ENCODE measurements around the gene TSSK6.

Gene TSSK6

DNA sequence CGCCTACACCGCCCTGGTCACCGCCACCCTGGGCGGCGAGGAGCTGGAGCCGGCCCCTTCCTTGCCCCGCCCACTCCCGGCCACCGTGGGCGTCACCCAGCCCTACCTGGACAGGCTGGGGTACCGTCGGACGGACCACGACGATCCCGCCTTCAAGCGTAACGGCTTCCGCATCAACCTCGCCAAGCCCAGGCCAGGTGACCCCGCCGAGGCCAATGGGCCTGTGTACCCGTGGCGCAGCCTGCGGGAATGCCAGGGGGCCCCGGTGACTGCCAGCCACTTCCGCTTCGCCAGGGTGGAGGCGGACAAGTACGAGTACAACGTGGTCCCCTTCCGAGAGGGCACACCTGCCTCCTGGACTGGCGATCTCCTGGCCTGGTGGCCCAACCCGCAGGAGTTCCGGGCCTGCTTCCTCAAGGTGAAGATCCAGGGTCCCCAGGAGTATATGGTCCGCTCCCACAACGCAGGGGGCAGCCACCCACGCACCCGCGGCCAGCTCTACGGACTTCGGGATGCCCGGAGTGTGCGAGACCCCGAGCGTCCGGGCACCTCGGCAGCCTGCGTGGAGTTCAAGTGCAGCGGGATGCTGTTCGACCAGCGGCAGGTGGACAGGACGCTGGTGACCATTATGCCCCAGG lies 29.7 kb upstream of the TSSK6 start:
- no peak for DNase-seq (ENCODE audit: low read depth in 4 of 4, low spot score in 1 of 4)

DNA sequence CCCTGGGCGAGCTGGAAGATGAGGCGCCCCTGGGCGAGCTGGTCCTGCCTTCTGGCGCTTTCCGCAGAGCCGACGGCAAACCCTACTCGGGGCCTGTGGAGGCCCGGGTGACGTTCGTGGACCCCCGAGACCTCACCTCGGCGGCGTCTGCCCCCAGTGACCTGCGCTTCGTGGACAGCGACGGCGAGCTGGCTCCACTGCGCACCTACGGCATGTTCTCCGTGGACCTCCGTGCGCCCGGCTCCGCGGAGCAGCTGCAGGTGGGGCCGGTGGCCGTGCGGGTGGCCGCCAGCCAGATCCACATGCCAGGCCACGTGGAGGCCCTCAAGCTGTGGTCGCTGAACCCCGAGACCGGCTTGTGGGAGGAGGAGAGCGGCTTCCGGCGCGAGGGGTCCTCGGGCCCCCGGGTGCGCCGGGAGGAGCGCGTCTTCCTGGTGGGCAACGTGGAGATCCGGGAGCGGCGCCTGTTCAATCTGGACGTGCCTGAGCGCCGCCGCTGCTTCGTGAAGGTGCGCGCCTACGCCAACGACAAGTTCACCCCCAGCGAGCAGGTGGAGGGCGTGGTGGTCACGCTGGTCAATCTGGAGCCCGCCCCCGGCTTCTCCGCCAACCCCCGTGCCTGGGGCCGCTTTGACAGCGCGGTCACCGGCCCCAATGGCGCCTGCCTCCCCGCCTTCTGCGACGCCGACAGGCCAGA lies 29.1 kb upstream of the TSSK6 start:
- no peak for DNase-seq (ENCODE audit: low read depth in 4 of 4, low spot score in 1 of 4)

DNA sequence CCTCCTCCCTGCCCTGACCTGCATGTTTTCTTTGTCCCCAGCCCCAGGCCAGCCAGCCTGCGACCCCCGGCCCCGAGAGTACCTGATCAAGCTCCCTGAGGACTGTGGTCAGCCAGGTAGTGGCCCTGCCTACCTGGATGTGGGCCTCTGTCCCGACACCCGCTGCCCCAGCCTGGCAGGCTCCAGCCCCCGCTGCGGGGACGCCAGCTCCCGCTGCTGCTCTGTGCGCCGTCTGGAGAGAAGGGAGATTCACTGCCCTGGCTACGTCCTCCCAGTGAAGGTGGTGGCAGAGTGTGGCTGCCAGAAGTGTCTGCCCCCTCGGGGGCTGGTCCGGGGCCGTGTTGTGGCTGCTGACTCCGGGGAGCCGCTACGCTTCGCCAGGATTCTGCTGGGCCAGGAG lies 28.3 kb upstream of the TSSK6 start:
- no peak for DNase-seq (ENCODE audit: low read depth in 4 of 4, low spot score in 1 of 4)

DNA sequence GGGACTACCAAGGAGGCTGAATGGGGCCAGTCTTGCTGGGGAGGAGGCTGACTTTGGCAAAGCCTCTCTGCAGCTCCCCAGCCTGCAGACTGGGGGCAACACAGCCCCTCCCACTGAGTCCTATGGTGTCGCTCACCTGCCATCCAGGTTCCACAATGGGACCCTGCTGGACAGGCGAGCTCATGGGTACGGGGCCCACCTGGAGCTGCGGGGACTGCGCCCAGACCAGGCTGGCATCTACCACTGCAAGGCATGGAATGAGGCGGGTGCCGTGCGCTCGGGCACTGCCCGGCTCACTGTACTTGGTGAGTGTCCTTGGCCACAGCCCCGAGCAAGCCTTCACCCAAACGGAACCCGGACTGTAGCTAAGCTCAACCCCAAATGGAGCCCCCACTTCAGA lies 27.8 kb upstream of the TSSK6 start:
- DNase-seq (ENCODE audit: low read depth in 4 of 4, low spot score in 1 of 4): no peak

DNA sequence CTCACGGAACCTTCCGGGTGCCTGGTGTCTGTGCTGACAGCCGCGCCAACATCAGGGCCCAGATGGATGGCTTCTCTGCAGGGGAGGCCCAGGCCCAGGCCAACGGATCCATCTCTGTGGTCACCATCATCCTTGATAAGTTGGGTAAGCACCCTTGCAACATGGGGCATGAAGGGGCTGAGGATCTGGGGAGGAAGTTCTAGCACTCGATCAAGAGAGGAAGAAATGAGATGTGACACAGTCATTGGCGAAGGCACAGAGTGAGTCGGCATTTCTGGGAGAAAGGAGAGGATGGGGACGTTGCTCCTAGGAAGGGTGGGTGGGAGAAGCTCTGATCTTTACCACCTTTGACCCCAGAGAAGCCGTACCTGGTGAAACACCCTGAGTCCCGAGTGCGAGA lies 27.2 kb upstream of the TSSK6 start:
- no peak for DNase-seq (ENCODE audit: low read depth in 4 of 4, low spot score in 1 of 4)

DNA sequence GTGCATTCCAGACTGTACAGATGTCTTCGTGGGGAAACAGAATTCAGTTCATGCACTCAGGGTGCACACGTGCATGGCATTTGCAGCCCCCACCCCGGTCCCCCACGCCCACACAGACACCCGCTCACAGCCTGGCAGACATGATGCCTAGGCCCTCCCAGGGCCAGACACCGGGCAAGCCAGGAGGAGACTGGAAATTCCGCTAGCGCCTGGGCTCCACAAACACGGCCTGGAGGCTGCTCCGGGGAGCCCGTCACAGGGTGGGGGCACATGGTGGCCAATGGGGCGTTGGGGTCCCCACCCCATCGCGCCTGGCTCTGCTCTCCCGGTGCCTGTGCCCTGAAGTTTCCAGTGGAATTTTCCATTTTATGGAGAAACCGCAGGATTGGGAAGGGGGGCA lies 26.3 kb upstream of the TSSK6 start:
- DNase-seq (ENCODE audit: low read depth in 4 of 4, low spot score in 1 of 4): no peak

DNA sequence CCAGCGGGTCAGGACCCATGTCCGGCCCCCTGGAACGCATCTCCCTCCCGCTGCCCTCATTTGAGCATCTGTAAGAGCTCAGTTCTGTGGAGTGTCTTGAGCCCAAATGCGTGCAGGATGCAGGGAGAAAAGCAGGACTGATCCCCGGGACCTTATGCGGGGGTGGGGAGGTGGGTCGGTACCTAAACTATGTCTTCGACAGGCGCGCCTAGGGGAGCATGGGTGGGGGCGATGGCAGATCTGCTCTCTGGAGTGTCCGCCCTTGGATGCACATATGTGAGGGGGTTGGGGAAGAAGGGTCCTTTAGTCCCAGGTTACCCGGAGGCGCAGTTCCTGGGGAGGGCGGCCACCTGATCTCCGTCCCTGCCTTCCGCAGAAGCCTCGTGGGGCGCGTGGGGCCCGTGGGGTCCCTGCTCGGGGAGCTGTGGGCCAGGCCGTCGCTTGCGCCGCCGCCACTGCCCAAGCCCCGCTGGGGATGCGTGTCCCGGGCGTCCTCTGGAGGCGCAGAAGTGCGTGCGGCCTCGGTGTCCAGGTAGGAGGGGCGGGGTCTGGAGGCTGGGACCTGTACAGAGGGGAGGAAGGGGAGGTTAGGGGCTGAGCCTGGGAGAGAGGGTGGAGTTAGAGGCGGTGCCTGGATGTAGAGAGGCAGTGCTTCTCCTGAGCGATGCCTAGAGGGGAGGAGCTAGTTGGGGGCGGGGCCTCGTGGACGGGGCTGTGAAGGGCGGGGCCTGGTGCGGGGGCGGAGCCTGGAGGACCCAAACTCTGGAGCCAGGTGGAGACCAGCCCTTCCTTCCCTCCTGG lies 25.6 kb upstream of the TSSK6 start:
- peak; percentile 52 to 74 (median 66) for DNase-seq (ENCODE audit: low read depth in 4 of 4, low spot score in 1 of 4)

DNA sequence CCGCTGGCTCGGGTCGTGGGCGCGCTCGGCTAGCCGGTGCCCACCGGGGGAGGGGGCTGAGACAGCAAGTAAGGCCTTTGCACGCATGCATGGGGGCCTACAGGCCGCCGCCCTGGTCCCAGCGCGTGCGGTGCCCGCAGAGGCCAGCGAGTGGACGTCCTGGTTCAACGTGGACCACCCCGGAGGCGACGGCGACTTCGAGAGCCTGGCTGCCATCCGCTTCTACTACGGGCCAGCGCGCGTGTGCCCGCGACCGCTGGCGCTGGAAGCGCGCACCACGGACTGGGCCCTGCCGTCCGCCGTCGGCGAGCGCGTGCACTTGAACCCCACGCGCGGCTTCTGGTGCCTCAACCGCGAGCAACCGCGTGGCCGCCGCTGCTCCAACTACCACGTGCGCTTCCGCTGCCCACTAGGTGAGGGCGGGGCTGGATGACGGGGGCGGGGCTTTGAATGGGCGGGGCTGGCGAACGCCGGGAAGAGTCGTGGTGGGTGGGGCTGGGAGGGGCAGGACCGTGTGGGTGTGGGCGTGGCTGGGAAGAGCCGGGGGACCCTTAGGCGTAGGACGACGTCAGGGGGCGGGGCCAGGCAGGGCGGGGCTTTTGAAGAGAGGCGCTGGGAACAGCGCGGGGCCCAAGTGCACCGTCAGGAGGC lies 24.8 kb upstream of the TSSK6 start:
- DNase-seq (ENCODE audit: low read depth in 4 of 4, low spot score in 1 of 4): peak in 3 of 4 experiments; percentile 40 to 74 (median 51)

DNA sequence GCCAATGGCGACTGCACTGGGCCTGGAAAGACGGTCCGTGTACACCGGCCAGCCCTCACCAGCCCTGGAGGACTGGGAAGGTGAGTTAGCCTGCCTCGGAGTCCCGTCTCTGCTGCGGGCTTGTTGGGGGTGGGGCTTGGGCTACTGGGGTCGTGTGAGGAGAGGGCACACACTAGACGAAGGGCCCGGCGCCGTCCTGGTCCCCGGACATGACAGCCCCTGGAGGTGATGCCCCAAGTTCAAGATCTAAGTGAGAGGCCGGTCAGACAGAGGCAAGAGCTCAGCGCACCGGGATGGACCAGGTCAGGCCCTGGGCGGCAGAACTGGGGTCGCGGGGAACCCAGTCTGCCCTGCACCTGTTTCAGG lies 24.3 kb upstream of the TSSK6 start:
- DNase-seq (ENCODE audit: low read depth in 4 of 4, low spot score in 1 of 4): no peak

DNA sequence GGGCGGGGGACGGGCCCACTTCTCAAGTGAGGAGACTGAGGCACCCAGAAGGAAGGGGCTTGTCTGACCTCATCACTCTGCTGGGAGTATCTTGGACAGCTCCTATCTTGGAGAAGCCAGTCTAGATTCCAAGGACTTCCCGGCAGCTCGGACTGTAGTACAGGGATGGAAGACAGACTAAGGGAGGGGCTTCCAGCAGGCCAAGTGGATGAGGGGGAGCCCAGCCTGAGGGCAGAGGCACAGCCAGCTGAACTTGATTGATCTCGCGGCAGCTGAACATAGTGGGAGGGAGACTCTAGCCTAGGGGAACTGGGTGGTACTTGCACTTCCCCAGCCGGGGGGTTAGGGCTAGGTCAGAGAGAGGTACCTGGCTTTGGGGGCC lies 23.4 kb upstream of the TSSK6 start:
- no peak for DNase-seq (ENCODE audit: low read depth in 4 of 4, low spot score in 1 of 4)

DNA sequence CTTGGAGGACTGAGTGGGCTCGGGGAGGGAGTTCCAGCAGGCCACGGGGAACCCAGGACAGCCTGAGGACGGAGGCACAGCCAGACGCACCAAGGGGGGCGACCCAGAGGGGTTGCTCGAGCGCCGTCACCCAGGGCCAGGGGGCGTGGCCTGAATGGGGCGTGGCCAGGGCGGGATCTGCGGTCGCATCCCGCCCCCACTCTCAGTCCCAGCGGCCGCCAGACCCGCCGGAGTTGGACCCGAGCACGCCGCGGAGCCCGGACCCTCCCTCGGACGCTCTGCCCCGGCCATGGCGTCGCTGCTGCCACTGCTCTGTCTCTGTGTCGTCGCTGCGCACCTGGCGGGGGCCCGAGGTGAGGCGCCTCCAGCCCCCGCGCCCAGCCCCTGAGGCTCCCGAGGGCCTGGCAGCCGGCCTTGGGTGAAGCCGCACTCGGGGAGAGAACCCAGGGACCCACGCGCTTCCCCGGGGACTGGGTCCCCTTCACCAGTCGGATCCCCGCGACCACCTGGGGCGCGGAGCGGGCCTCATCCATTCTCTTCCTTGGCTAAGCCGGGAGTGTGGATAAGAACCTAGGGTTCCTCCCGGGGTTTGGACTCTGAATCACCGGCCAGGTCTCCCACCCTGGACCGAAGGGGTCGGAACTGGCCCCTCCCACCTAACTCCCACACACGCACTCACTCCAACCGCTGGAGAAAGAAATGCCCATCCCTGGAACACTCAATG lies 22.9 kb upstream of the TSSK6 start, which contains the start of gene CILP2:
TSS of gene CILP2 (plus strand) at position 205 of the 724 bp plus-strand sequence. CDS start at position 290, 85 bp downstream.
- DNase-seq (ENCODE audit: low read depth in 4 of 4, low spot score in 1 of 4): no peak

DNA sequence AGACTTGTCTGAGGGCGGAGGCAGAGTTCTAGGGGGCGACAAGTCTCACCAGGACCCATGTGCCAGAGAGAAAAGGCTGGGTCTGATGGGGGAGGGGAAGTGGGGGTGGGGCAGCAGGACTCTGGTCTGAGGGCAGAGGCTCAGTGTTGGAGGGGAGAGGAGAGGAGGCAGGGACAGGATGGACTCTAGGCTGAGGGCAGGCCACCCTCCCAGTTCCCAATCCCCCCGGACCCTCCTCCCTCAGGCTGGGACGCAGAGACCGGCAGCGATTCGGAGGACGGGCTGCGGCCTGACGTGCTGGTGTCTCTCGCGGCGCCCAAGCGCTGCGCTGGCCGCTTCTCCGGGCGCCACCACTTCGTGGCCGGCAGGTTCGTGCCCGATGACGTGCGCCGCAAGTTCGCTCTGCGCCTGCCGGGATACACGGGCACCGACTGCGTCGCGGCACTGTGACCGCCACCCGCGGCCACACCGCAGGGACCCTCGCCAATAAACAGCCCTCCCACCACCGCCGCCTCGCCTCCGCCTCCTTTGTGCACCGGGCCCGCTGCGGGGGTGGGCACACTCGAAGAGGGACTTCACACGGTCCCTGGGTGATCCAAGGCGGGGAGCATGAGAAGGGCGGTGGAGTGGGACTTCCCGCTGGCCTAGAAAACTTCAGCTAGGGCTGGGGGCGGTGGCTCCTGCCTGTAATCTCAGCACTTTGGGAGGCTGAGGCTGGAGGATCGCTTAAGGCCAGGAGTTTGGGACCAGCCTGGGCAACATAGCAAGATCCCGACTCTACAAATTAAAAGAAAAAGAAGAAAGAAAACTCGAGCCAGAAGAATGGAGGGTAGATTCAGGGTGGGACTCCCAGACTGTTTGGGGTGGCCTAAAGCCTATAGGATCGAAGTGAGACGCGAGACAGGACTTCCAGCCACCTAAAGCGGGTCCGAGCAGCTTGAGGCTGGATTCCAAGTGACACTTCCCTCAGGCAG lies 22.0 kb upstream of the TSSK6 start:
- no peak for DNase-seq (ENCODE audit: low read depth in 4 of 4, low spot score in 1 of 4)

DNA sequence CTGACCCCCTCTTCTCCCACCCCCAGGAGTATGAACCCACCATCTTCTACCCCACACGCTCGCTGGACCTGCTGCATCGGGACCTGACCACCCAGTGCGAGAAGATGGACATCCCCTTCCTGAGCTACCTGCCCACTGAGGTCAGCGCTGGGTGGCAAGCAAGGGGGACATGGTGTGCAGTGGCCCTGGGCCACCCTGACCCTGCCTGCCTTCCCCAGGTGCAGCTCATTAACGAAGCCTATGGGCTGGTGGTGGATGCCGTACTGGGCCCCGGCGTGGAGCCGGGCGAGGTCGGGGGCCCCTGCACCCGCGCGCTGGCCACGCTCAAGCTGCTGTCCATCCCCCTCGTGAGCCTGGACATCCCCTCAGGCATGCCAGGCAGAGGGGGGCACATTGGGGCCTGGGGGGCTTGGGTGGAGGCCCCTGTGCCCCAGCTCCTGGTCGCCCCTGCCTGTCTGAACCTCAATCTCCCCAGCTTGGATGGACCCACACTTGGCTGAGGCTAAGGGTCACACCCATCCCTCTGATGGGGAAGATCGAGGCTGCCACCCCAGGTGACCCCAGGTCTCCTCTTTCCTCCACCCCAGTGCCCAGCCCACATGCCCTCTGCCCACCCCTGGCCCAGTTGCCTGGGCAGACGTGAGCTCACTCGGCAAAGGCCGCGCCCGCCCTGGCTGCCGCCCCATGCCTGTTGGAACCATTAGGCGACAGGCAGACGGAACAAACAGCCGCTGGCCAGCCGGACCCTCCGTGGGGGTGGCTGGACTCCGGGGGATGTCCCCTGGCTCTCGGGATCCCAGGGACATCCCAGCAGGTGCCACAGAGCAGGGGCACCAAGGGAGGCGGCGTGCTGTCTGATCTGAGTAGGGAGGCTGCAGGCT lies 20.2 kb upstream of the TSSK6 start:
- no peak for DNase-seq (ENCODE audit: low read depth in 4 of 4, low spot score in 1 of 4)

DNA sequence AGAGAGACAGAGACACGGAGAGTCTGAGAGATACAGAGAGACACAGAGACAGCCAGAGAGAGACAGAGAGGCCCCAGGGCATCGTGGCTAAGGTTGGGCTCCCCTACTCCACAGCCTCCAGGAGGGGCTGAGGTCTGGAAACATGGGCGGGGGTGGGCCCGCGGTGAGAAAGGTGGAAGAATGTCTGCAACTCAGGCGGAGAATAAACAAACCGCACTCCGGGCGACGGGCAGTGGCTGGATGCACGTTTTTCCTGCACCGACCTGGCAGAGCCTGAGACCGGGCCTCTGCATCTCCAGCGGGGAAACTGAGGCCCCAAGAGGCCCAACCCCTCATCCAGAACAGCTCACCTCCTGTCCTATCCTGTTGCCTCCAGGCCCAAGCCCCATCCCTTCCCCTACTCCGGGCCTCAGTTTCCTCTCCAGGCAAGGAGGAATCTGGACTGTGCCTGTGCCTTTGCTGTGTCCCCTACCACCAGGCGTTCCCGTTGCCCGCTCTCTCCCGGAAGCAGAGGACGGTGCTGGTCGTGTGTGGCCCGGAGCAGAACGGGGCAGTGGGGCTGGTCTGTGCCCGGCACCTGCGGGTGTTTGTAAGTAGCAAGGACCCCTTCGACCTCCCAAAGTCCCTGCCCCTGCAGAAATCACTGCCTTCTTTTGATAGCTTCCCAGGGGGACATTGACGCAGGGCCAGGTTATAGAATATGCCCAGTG lies 19.4 kb upstream of the TSSK6 start:
- no peak for DNase-seq (ENCODE audit: low read depth in 4 of 4, low spot score in 1 of 4)

DNA sequence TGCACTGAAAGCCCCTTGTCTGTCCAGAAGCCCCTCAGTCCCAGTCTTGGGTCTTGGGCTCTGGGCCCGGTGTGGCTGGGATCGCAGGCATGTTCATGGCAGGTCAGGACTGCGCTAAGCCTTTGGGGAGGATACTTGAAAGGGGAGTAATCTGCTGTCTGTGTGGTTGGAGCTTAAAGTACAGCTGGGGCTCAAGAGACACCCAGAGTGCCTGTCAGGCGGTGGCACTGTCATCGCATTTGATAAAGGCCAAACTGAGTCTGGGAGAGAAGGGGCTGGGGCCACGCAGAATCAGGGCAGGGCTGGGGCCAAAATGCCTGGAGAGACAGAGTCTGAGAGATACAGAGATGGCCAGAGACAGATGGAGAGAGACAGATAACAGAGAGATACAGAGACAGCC lies 18.5 kb upstream of the TSSK6 start:
- DNase-seq (ENCODE audit: low read depth in 4 of 4, low spot score in 1 of 4): no peak

DNA sequence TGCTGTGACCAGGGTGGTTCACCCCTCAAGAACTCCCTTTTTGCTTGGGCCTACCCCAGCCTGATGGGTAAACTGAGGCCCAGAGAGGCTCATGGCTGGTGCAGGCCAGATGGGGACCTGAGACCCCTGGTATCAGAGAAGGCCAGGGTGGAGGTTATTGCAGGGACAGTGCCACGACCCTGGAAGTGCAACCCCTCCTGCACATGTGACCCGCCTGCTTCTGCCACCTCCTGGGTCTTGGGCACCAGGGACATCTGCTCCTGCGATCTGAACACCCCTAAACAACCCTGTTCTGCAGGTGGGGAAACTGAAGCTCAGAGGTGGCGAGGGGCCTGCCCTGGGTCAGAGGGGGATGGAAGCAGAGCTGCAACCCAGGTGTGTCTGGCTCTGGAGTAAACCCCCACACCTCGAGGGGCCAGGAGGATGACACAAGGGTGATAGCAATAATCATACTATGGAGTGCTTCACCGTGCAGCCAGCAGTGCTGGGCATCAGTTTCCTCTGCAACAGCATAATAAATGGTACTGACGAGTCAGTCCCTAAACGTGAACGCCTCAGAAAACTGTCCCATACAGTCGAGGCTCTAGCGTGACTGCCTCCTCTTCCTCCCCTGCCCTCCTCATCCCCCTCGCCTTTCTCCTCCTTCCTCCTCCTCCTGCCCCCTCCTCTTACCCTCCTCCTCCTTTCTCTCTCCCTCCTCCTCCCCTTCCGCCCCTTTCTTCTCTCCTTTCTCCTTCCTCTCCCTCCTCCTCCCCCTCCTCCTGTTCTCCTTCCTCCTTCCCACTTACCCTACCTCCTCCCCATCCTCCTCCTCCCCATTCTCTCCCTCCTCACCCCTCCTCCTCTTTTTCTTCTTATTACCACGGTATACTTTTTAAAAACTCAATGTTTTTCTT lies 17.7 kb upstream of the TSSK6 start:
- no peak for DNase-seq (ENCODE audit: low read depth in 4 of 4, low spot score in 1 of 4)
